Head of caudate nucleus (tissue), 42 donors: Measurements from ENCODE around the gene SLC38A2.

Source experiments
- DNase-seq, 42 donors: peaks; one replicate each; pipeline versions ENCODE4 v3.0.0 to v3.0.0-alpha.2; 2020 to 2021; ENCODE audit warnings: mixed read lengths in 7 of 42
- intact Hi-C: fragments of 100-400 bp; cut with DNase I; formaldehyde crosslinking; loops from one replicate; pipeline ENCODE4 v1.15.0; 2022

SLC38A2 gene

DNA sequence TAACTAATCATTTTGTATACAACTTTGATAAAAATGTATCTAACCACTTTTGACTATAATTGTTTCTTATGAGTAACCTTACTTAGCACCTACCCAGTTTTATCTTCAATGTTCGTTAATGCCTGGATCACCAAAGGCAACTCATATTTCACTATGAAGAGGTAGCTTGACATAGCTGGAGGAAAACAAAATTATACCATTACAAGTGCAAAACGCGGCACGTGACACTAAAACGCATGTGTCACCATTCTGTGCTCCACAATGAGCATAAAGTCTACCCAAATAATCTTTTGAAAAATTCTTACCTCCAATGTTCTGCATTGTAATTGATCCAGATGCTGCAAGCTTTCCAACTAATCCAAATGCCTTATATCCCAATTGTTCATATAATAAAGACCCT is 5.8 kb downstream of the SLC38A2 start:
- intact Hi-C loops, result no loop called here

GRCh38 chr12:46365951-46366379 is 6.6 kb downstream of the SLC38A2 start:
- intact Hi-C loops, result no loop called here
- no peak for DNase-seq

More for the DNA sequence above, 5.8 kb downstream of the SLC38A2 start:
- no peak for DNase-seq

- intact Hi-C loops, result no loop called here
- DNase-seq, result peak in 23 of 42 donors; percentile 13 to 81 (median 49)
Observed at GRCh38 chr12:46364777-46365580, 7.6 kb downstream of the SLC38A2 start.

- intact Hi-C loops, result no loop called here
Observed at GRCh38 chr12:46364300-46364696, 8.3 kb downstream of the SLC38A2 start.

GRCh38 chr12:46363582-46364299 is 8.8 kb downstream of the SLC38A2 start:
- intact Hi-C loops, result no loop called here
- DNase-seq, result no peak

More at GRCh38 chr12:46364300-46364696, 8.3 kb downstream of the SLC38A2 start:
- DNase-seq, result no peak

DNA sequence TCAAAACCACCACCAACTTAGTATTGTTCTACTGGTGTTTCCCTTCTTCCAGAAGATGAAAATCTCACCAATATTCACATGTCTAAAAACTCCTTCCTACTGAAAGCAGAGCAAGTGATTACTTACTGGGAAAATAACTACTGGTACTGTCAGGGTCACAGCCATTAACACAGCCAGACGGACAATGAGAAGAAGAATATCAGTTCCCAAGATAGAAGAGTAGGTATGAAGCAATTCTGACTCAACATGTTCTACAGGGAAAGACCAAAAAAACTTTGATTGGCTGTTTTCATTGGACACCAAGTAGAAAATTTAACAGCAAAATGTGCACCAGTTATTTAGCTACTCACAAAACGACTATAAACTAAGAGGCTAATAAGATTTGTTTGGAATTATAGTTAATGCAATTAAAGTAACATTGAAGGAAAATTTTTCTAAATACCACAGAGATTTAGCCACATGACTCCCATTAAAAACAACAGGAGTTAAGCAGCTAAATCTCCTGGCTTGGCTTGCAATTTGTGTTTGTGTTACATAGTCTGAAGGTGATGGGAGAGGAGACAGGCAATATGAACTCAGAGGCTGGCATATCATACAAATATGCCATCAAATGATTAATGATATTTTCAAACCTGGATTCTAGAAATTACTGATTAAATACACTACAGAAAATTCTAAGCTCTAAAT is 9.5 kb downstream of the SLC38A2 start:
- intact Hi-C loops, result no loop called here
- DNase-seq, result no peak

DNA sequence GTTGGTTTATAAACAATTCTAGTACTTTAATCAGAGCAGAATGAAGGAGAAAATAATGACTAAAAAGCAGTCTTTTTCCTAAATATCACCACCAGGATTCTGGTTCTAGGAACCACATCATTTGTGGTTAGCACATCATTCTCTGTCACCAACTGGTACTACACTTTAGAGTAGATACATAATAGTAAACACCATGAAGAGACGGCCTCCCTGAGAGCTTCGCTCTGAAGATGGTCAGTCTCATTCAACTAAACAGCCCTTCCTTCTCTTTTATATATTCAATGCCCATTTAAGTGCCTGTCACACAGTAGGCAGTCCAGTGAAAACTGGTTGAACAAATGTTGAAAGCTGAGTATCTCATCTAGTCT is 10.9 kb downstream of the SLC38A2 start:
- intact Hi-C loops, result no loop called here

GRCh38 chr12:46360908-46361666 is 11.5 kb downstream of the SLC38A2 start:
- intact Hi-C loops, result no loop called here
- DNase-seq, result no peak

More for the DNA sequence above, 10.9 kb downstream of the SLC38A2 start:
- DNase-seq, result no peak

DNA sequence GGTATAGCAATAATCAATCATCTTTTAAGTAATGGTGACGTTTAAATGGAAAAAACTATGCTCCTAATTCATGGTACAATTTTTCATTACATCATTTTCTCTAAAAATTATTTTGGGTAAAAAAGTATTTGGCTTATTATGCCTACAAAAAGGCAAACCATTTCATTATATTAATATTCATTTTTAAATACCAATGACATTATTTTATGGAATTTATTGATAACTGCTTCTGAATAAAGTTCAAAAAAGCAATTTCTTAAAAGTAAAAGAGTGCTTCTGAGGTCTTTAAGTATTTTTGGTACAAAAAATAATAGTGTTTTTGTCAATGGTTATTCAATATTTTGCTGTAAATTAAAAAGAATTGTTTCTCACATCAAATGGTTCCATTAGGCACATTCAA is 12.2 kb downstream of the SLC38A2 start:
- intact Hi-C loops, result no loop called here
- DNase-seq, result no peak

DNA sequence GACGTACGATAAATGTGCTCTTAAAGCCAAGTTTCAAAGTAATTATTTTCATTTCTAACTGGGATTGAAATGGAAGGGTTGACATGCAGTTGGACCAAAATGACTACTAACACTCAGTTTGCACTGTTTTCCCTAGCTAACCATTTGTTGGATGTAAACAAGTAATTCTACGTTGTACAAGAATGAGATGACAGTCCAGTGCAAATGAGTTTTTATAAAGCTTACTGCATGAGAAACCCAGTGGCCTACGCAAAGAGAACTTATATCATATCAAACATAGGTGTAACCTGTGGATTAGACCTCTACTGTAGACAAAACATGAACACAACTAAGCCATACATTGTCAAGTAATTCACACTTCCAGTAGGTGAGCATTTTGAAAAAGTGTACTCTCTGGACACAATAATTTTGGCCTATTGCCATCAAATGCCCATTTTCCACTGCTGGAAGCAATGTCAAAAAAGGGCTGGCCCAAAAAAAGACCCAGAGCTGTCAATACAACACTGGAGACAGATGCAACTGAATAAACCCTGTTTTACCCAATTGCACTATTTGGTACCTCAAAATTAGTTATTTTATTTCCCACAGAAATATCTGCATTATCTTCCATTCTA is 12.8 kb downstream of the SLC38A2 start:
- intact Hi-C loops, result no loop called here
- DNase-seq, result no peak

DNA sequence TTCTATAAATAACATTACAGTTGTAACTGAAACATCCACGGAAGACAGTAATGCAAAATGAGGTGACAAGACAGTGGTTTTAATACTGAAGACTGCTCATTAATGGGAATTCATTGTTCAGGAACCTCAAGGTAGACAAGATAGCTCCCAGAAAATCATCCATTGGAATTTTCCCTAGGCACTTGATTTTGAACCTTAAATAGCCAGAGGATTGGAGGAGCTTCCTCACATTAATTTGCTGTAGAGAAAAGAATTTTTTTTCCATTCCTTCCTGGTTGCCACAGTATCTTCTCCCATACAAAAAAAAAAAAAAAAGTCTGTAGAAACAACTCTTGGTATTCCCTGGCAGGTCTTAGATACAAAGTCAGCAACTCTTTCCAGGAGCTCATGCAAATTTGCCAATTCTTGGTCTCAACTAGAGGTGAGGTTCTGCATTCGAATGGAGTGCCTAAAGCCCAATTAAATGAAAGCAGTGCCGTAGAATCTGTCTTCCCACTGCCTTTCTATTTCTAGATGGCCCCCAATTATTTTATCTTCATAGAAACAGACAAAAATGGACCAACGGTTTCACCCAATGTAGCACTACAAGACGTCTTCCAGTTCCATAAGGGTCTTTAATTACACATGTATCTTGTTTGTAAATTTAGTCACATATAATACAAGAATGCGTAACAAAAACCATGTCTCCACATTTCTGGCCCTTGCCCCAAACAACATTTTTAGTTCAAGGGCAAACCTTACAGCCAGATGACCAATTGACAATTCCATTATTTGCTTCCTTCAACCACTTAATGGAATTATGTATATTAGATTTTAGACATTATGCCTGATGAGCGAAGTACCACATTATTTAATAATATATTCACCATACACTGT is 13.5 kb downstream of the SLC38A2 start:
- intact Hi-C loops, result no loop called here
- DNase-seq, result no peak

- no peak for DNase-seq
- intact Hi-C loops, result no loop called here
Observed at GRCh38 chr12:46358325-46358700, 14.3 kb downstream of the SLC38A2 start.

DNA sequence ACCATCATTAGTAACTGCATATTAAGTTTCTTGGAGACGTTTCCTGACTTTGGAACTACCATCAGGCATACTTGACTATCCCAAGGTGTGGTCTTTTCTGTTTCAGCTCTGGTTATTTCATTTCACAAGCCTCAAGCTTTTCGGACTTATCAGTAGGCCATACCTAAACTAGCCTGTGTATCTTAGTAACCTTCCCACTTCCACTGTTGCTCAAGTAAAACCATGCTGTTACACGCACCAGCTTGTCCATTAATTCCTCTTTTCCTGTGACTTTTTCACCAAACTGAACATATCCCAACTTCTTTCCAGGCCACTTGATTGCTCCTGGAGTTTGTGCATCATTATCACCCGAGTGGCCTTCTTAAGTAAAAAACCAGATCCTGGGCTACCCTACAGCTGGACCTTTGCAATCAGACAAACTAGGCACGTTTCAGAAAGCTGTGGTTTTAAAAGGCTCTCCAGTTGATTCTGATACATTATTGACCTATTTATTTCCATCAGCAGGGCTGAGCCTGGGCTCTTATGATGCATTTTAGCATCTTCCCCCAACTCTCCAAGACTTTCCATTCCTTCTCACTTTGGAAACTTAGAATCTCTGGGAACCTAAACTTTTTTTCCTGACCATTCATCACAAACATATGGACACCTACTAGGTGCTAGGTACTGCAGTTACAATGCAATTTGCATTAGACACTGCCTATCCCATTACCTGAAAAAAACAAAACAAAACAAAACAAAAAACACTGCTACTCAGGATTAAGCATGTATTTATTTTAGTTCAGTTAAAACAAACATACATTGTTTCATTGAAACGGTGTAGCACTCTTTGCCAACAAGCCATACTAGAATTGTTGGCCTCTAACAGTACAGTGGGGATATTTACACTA is 14.9 kb downstream of the SLC38A2 start:
- DNase-seq, result no peak
- intact Hi-C loops, result no loop called here

DNA sequence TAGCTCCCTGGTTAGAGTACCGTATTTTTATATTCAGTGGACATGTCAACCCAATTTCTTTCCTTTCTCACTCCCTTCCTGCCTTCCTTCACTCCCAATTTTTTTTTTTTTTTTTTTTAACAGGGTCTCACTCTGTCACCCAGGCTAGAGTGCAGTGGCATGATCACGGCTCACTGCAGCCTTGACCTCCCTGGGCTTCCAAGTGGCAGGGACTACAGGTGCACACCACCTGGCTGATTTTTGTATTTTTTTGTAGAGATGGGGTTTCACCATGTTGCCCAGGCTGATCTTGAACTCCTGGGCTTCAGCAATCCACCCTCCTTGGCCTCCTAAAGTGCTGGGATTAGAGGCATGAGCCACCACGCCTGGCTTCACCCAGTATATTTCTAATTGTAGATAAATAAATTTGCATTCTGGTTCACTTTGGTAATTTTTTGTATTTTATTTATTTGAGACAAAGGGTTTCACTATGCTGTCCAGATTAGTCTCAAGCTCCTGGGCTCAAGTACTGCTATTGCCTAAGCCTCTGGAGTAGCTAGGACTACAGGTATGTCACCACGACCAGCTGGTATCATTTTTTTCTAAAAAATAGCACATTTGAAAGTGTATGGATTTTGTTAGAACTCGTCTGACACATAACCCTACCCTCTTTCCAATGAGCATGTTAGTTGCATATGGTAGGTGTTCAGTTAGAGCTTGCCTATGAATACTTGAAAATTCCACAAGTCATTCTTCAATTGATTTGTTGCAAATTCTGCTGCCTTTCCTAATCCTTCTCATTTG is 15.7 kb downstream of the SLC38A2 start:
- DNase-seq, result no peak
- intact Hi-C loops, result no loop called here

DNA sequence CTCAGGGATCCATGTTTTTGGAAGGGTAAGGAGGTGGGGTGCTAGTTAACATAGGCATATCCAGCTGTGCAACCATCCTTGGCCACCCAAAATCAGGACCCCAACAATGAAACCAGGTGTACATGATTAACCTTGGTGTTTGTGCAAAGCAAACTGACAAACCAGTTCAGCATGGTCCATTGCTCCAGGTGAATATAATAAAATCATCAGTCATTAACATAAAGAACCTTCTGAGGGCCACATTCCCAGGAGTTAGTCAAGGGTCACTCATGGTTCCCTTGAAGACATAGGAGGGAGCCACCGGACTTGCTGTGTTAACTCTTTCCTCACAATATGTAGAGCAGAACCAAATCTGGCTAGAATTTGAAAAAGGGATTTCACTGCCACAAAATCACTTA is 17.8 kb downstream of the SLC38A2 start:
- no peak for DNase-seq
- intact Hi-C loops, result no loop called here

DNA sequence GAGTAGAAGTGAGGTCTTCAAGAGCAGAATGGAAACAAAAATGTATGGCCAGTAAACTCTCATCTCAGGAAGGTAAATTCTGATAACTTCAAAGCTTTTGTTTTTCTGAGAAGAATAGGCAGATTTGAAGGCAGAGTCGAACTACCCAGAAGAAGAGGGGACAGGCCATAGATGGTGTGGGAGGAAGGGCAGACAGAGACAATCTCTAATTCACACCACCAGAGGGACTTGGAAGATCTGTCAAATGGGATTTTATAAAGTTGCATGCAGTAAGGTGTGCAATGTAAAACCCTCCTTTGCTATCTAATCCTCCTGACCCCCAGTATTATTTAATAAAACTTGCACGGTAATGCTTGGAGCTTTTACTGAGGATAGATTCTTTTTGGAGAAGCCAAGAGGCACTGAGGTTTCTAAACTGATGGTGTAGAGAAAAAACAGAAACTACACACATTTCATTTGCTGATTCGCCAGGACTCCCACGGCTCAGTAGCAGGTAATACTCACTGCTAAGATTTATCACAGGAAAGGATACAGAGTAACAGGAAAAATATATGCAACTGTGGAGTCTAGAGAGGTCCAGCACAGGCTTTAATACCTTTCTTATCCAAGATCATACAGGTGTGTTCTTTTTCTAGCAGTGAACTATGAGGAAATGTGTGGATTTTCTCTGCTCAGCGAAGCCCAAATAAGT is 18.3 kb downstream of the SLC38A2 start:
- intact Hi-C loops, result no loop called here
- no peak for DNase-seq
